GM12872 (cell line): ENCODE measurements around the gene FAM110C.

Experiments
- CTCF ChIP-seq: IDR thresholded peaks from 3 replicates; pipeline ENCODE4 v1.5.1; 2011; ENCODE audit warnings: low read depth, mild to moderate bottlenecking, low read length, moderate library complexity; ENCODE audit not compliant: insufficient read depth

FAM110C gene

GRCh38 chr2:71309-72035 is 25.2 kb upstream of the FAM110C start:
- no peak for TF ChIP-seq CTCF

- TF ChIP-seq CTCF: no peak
These were observed 23.4 kb upstream of the FAM110C start for GRCh38 chr2:69366-70344.

DNA sequence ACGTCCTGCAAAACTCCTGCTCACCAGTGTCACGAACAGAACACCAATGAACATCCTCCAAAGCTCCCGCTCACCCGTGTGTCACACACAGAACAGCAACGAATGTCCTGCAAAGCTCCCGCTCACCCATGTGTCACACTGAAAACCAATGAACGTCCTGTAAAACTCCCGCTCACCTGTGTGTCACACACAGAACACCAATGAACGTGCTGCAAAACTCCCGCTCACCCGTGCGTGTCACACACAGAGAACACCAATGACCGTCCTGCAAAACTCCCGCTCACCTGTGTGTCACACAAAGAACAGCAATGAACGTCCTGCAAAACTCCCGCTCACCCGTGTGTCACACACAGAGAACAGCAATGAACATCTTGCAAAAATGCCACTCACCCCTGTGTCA is 20.5 kb upstream of the FAM110C start:
- TF ChIP-seq CTCF: no peak

GRCh38 chr2:65121-65520 is 18.8 kb upstream of the FAM110C start:
- TF ChIP-seq CTCF: no peak

DNA sequence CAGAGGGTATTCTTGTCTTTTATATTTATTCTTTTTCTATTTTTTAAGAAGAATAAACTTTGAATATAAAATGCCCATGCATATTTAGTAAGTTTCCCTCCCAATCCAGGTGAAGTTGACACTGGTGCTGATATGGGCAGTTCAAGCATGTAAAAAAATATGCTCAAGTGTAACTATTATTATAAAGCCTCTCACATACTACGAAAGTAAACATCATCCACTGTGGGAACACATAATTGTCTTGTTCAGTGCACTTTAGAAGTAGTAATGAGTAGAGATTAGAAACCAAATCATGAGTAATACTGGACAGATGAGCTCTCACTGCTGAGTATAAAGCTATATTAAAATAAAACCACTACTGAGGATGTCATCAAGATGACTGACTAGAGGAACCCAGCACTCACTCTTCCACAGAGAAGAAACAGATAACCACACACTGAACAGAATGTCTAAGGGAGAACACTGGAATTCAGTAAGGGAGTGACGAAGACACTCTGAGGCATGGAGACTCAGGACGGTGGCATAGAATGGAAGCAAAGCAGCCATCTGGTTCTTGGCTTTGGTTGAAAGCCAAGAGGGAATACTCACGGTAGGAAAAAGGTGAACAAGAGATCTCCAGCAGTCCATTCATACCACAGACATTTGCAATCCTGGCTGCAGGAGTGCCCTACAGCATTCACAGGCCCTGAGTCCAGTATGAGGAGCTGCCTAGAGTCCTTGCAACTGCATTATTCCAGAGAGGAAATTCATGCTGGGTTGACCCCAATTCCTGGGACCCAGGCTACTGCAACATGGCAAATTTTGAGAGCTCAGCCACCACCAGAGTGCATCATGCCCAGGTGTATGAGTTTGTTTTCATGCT is 9.5 kb upstream of the FAM110C start:
- TF ChIP-seq CTCF: no peak

GRCh38 chr2:51613-52012 is 5.3 kb upstream of the FAM110C start:
- TF ChIP-seq CTCF: no peak

DNA sequence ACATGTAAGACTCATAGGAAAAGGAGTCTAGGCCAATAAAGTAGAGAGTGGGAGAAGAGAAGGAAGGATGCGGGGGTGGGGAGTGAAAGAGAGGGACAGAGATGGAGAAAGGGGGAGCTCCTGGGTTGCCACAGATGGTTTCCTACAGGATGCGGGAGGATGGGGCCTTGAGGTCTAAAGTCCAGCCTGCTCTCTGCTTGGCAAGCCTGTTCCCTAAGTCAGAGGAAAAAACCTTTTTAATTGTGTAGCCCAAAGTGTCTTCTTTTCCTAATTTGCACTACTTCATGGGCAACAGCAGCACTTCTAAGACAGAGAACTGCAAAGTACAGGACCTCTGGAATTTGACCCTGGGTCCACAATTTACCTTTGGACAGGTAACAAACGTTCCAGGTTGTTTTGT is 1.4 kb upstream of the FAM110C start:
- no peak for TF ChIP-seq CTCF
